GM21381 (cell line): Measurements from ENCODE around the gene C12orf76.
A peak's percentile ranks its signal among the peaks of the same experiment; 100 is the strongest.

Experiments
- ATAC-seq: cut with Tn5 transposase; IDR thresholded peaks from one replicate; pipeline ENCODE4 v1.9.1; 2021; ENCODE audit warnings: mild to moderate bottlenecking, moderate library complexity; ENCODE audit not compliant: unreplicated experiment

Gene C12orf76

DNA sequence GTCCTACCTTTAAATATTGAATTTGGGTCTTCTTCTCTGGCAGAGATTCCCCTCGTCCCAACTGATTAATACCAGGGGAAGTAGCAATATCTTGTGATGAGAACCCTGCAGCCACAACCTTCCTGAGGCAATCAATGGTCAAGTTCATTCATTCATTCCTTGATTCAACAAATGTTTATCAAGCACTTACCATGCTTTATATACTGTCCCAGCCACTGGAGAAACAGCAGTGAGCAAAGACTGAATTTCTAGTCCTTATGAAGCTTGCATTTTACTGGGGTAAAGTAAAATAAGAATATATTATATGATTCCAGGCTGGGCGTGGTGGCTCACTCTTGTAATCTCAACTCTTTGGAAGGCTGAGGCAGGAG, 51.9 kb downstream of the C12orf76 start:
- ATAC-seq = no peak

DNA sequence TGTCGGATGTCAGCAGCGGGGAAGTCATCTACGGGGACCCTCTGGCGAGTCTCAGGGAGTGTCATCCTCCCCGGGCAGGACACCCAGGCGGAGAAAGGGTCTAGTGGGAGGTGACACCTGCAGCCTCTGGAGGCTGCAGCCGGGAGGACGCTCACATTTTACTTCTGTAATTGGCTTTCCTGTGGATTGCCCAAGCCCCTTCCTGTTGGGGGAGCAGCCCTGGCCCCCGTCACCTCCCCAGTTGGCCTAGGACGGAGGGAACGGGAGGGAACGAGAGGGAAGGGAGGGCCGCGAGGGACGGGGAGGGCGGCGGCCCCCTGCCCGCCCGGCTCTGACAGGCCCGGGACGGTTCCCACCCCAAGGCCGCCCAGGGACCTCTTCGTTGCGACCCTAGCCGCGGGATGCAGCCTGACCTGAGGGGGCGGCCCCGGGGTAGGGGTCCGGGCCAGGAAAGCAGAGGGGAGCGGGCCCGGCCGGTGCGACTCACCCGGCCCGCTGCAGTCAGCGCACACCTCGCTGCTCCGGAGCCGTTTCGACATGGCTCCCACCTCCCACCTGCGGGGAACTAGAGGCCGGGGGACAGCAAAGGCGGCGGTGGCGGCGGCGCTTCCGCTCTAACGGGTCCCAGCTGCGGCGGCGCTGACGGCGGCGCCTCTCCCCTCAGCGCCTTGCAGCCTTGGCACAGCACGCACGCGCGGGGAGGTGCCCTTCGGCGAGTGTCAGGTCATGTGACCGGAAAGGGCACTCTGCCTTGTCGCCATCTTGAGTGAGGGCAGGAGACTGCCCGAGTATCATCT, 52.4 kb downstream of the C12orf76 start, which contains the start of gene GIT2:
GIT2 (minus strand) TSS at position 683 of the 797 bp plus-strand sequence; CDS start at position 539, 144 bp downstream.
- peak; percentile 61 for ATAC-seq

DNA sequence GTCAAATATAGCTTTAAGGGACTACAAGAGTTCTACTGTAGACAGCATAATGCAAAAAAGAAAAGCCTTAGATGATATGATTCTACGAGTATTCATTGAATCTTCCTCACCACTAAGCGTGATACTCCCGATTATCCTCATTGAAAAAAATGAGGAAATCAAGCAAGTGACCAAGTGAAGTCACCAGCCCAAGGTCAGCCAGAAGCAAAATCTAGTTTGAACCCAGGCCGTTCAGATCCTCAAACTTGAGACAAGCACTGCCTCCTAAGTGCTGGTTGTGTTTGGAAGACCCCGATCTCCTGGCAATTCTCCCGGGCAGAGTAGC, 53.0 kb downstream of the C12orf76 start:
- ATAC-seq = no peak

DNA sequence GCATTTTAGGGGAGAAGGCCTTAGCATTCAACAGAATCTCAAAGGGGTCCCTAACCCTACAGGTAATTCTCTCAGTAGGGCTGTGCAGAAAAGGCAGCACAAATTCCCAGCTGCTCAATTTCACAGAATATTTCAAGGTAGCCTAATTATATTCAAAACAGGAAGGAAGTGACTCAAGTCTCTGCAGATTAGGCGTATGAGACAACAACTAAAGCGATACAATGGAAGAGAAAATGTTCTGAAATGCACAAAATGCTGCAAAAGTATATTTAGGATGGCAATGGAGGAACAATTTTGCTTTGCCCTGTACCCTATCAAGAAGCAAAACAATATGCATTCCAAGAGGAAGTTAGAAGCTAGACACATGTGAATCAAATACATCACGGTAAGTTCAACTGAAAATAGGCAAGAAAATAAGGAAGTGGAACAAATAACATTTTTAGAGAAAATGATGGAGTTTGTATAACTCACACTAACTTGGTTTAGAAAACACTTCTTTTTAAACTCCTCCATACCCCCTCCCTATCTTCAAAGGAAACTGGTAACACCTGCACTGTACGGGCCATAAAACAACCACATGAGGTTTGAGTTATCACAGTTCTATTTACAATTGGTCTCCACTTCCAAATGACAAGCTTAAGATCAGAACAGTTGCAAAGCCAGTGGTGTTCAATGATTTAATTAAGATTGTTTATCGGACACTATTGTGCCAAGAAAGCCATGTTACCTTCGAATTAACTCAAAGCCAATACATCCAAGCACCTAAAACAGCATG, 53.7 kb downstream of the C12orf76 start:
- no peak for ATAC-seq

DNA sequence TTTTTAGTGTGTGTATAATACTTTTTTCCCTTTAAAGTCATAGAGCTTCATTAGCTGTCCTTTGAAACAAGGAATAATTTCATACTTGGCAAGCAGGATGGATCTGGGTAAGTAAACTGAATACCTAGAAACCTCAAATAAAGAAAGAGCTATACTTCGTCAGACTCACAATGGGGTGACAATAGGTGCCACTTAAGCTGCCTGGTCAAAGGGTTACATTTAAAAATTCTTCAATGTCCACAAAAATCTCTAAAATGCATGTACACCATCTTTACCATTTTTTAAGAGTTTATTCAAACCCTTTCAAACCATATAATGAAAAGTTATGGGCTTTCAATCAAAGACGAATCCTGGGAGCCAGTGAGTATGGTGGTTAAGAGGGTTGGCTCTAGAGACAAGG, 55.2 kb downstream of the C12orf76 start:
- ATAC-seq = no peak

DNA sequence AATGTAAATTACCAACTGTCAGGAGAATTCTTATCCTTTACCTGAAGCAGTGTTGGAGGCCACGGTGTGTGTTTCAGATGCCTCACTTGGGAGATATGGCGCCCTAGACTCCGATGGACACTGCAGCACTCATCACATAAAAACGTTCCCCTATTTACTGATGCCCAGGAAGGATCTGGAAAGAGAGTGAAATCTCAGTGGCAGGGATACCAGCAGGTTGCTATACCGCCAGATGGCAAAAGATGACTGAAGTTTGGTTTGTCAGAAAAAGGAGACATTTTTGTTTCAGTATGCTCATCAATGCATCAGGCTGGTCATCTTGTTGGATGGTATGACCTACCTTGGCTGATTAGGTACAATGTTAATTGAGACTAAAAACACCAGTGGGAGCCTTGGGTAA, 56.7 kb downstream of the C12orf76 start:
- no peak for ATAC-seq
